IMR-90 (cell line): ENCODE measurements around the gene SEC11A. TPM values are rescaled to one million over a fixed set of nuclear protein-coding genes. Genes with fewer than 3 reads are reported as not detected.

Experiments
- ATAC-seq: fragments of 200-7000 bp; cut with Tn5 transposase; 2 replicates; pipeline ENCODE4 v1.9.1; 2020; ENCODE audit warnings: low read depth, mild to moderate bottlenecking, moderate library complexity
- BruUV-seq: library from RNA; stranded (reverse); fragments of 400-500 nt; replicated peaks from 2 replicates; lab custom pipeline; 2021; lab: Mats Ljungman, UMichigan
- CTCF ChIA-PET: fragments of 300-600 bp; formaldehyde crosslinking; extraction: SDS; loops from one replicate; lab custom pipeline; 2021; ENCODE audit warnings: antibody characterized with exemption; lab: Yijun Ruan, JAX
- POLR2A ChIA-PET: fragments of 300-600 bp; sonication (Branson Sonifier 250); formaldehyde crosslinking; loops from one replicate; lab custom pipeline; 2022; ENCODE audit warnings: antibody characterized with exemption; ENCODE audit not compliant: unreplicated experiment; lab: Charles Lee
- DNase-seq: peaks from one replicate; pipeline ENCODE4 v3.0.0; 2013
- H2AFZ ChIP-seq: replicated peaks from 2 replicates; pipeline ENCODE3; 2013; ENCODE audit warnings: low read length, mild to moderate bottlenecking; ENCODE audit not compliant: poor library complexity
- H2AK5ac ChIP-seq: 2 replicates; pipeline ENCODE4 v1.6.1; 2013; ENCODE audit warnings: low read depth, low read length, inconsistent platforms
- H2AK9ac ChIP-seq: replicated peaks from 2 replicates; pipeline ENCODE3; 2013; ENCODE audit warnings: mild to moderate bottlenecking, low read depth, low read length, moderate library complexity; ENCODE audit not compliant: poor library complexity
- H2BK120ac ChIP-seq: 2 replicates; pipeline ENCODE4 v1.6.1; 2013; ENCODE audit warnings: low read depth, low read length, inconsistent platforms
- H2BK15ac ChIP-seq: 3 replicates; pipeline ENCODE4 v1.6.1; 2013; ENCODE audit warnings: low read depth, low read length, inconsistent platforms
- H2BK20ac ChIP-seq: 2 replicates; pipeline ENCODE4 v1.6.1; 2013; ENCODE audit warnings: low read depth, mild to moderate bottlenecking, inconsistent platforms, low read length, moderate library complexity
- H2BK5ac ChIP-seq: 2 replicates; pipeline ENCODE4 v1.6.1; 2013; ENCODE audit warnings: mild to moderate bottlenecking, low read depth, low read length, inconsistent platforms; ENCODE audit not compliant: poor library complexity, severe bottlenecking
- H3K14ac ChIP-seq: replicated peaks from 2 replicates; pipeline ENCODE4 v1.6.1; 2013; ENCODE audit warnings: low read depth, low read length, inconsistent platforms
- H3K18ac ChIP-seq: 2 replicates; pipeline ENCODE4 v1.6.1; 2013; ENCODE audit warnings: low read depth, low read length, control low read depth
- H3K23ac ChIP-seq: 2 replicates; pipeline ENCODE4 v1.6.1; 2013; ENCODE audit warnings: low read depth, low read length, inconsistent platforms
- H3K27ac ChIP-seq: 2 replicates; pipeline ENCODE4 v1.5.1; 2013; ENCODE audit warnings: mild to moderate bottlenecking, control low read depth, low read length; ENCODE audit not compliant: insufficient read depth
- H3K27me3 ChIP-seq: 2 replicates; pipeline ENCODE4 v1.6.1; 2013; ENCODE audit warnings: low read length; ENCODE audit not compliant: control insufficient read depth, insufficient read depth
- H3K36me3 ChIP-seq: 2 replicates; pipeline ENCODE4 v1.6.1; 2013; ENCODE audit warnings: low read length, mixed read lengths; ENCODE audit not compliant: control insufficient read depth, insufficient read depth
- H3K4ac ChIP-seq: 2 replicates; pipeline ENCODE4 v1.6.1; 2013; ENCODE audit warnings: low read depth, low read length, inconsistent platforms
- H3K4me1 ChIP-seq: 2 replicates; pipeline ENCODE4 v1.6.1; 2013; ENCODE audit warnings: low read length, mixed read lengths; ENCODE audit not compliant: control insufficient read depth, insufficient read depth
- H3K4me2 ChIP-seq: 2 replicates; pipeline ENCODE4 v1.6.1; 2013; ENCODE audit warnings: low read depth, mild to moderate bottlenecking, control low read depth, low read length, moderate library complexity
- H3K4me3 ChIP-seq: 2 replicates; pipeline ENCODE4 v1.5.1; 2013; ENCODE audit warnings: low read depth, mild to moderate bottlenecking, control low read depth, low read length, moderate library complexity; ENCODE audit not compliant: insufficient read depth
- H3K56ac ChIP-seq: 2 replicates; pipeline ENCODE4 v1.6.1; 2013; ENCODE audit warnings: low read length, inconsistent platforms; ENCODE audit not compliant: insufficient read depth; ENCODE audit errors: extremely low read depth
- H3K79me1 ChIP-seq, 2 experiments: 2 replicates each; pipeline ENCODE4 v1.6.1; 2013; ENCODE audit warnings: low read length in 2 of 2, inconsistent platforms in 1 of 2, low read depth in 1 of 2
- H3K9ac ChIP-seq: 2 replicates; pipeline ENCODE4 v1.6.1; 2013; ENCODE audit warnings: low read depth, low read length, control low read depth
- H3K9me1 ChIP-seq: 2 replicates; pipeline ENCODE4 v1.6.1; 2013; ENCODE audit warnings: low read length, inconsistent platforms; ENCODE audit not compliant: insufficient read depth
- H3K9me3 ChIP-seq: 2 replicates; pipeline ENCODE4 v1.6.1; 2013; ENCODE audit warnings: low read length; ENCODE audit not compliant: control insufficient read depth, insufficient read depth
- H4K20me1 ChIP-seq: 2 replicates; pipeline ENCODE4 v1.6.1; 2013; ENCODE audit warnings: low read length, inconsistent platforms; ENCODE audit not compliant: insufficient read depth
- H4K5ac ChIP-seq: 2 replicates; pipeline ENCODE4 v1.6.1; 2013; ENCODE audit warnings: mild to moderate bottlenecking, low read depth, low read length, control low read depth
- H4K8ac ChIP-seq, 2 experiments: 2 replicates each; pipeline ENCODE4 v1.6.1; 2013; ENCODE audit warnings: low read depth in 2 of 2, low read length in 2 of 2, control low read depth in 1 of 2, inconsistent platforms in 1 of 2
- H4K91ac ChIP-seq: 2 replicates; pipeline ENCODE4 v1.6.1; 2013; ENCODE audit warnings: low read depth, low read length, inconsistent platforms; ENCODE audit not compliant: insufficient read depth
- BHLHE40 ChIP-seq: fragments of 150-350 bp; IDR thresholded peaks from 2 replicates; pipeline ENCODE4 v1.6.1; 2016; ENCODE audit warnings: mild to moderate bottlenecking, low read depth, low read length
- CEBPB ChIP-seq: IDR thresholded peaks from 2 replicates; pipeline ENCODE4 v1.6.1; 2012; ENCODE audit warnings: low read depth, low read length, improper control_type of control experiment
- CHD1 ChIP-seq: IDR thresholded peaks from 2 replicates; pipeline ENCODE4 v1.6.1; 2012; ENCODE audit warnings: low read depth, low read length, improper control_type of control experiment
- CTCF ChIP-seq: conservative IDR thresholded peaks from 2 replicates; pipeline ENCODE4 v1.5.1; 2012; ENCODE audit warnings: mild to moderate bottlenecking, low read depth, low read length, improper control_type of control experiment
- ELK1 ChIP-seq: fragments of 150-350 bp; IDR thresholded peaks from 2 replicates; pipeline ENCODE4 v1.6.1; 2016; ENCODE audit warnings: low read depth, mild to moderate bottlenecking, low read length, moderate library complexity, borderline replicate concordance
- FOS ChIP-seq: fragments of 150-350 bp; IDR thresholded peaks from 2 replicates; pipeline ENCODE4 v1.6.1; 2016; ENCODE audit warnings: low read depth, low read length
- MAFK ChIP-seq: IDR thresholded peaks from 2 replicates; pipeline ENCODE4 v1.6.1; 2012; ENCODE audit warnings: low read depth, low read length, improper control_type of control experiment
- MAZ ChIP-seq: IDR thresholded peaks from 2 replicates; pipeline ENCODE4 v1.6.1; 2012; ENCODE audit warnings: low read depth, mild to moderate bottlenecking, low read length, improper control_type of control experiment, moderate library complexity, borderline replicate concordance
- MXI1 ChIP-seq: IDR thresholded peaks from 2 replicates; pipeline ENCODE4 v1.6.1; 2012; ENCODE audit warnings: low read depth, mild to moderate bottlenecking, low read length, moderate library complexity, borderline replicate concordance
- NFE2L2 ChIP-seq: fragments of 150-350 bp; IDR thresholded peaks from 2 replicates; pipeline ENCODE4 v1.6.1; 2016; ENCODE audit warnings: low read depth, mild to moderate bottlenecking, low read length
- POLR2A ChIP-seq: IDR thresholded peaks from 2 replicates; pipeline ENCODE4 v1.6.1; 2012; ENCODE audit warnings: mild to moderate bottlenecking, low read depth, low read length
- RFX5 ChIP-seq: IDR thresholded peaks from 2 replicates; pipeline ENCODE4 v1.8.0; 2012; ENCODE audit warnings: low read depth, mild to moderate bottlenecking, low read length, moderate library complexity
- SMC3 ChIP-seq: fragments of 150-350 bp; IDR thresholded peaks from 2 replicates; pipeline ENCODE4 v1.6.1; 2016; ENCODE audit warnings: low read depth, mild to moderate bottlenecking, antibody characterized with exemption, low read length, moderate library complexity
- WGBS, 2 experiments: methylation state at CpG; one replicate each; pipeline versions ENCODE4 v1.1.5 to v1.1.7; 2013; ENCODE audit warnings: missing lambda C conversion rate in 2 of 2; ENCODE audit not compliant: insufficient read length in 1 of 2; ENCODE audit errors: extremely low coverage in 2 of 2; 5-methylcytosine and 5-hydroxymethylcytosine counted together
- dilution Hi-C: fragments of 300-500 bp; cut with HindIII; formaldehyde crosslinking; loops from one replicate; pipeline ENCODE4 v1.14.3; 2018; ENCODE audit warnings: low sequenced_read_pairs; ENCODE audit not compliant: unreplicated experiment
- in situ Hi-C: fragments of 300-500 bp; cut with MboI; formaldehyde crosslinking; loops from 3 replicates; pipeline ENCODE4 v1.14.3; 2019; ENCODE audit warnings: low sequenced_read_pairs, inconsistent platforms, mixed read lengths
- intact Hi-C: fragments of 100-400 bp; cut with micrococcal nuclease; formaldehyde crosslinking; loops from 2 replicates; pipeline ENCODE4 v1.10.0; 2022
- polyA plus RNA-seq, 3 experiments: library from polyadenylated mRNA; depleted of rRNA; stranded (reverse); fragments of >200 nt; gene quantifications; 2 replicates each; pipeline ENCODE4 v1.2.3, GENCODE V29; 2012; ENCODE audit warnings: low replicate concordance in 1 of 3
- total RNA-seq: library from RNA; depleted of rRNA; stranded (reverse); fragments of >200 nt; gene quantifications from 2 replicates; pipeline ENCODE4 v1.2.3, GENCODE V29; 2012
- TF ChIP-seq, protein P1 (sequence below): fragments of 150-350 bp; IDR thresholded peaks from 2 replicates; pipeline ENCODE4 v1.6.1; 2017; ENCODE audit warnings: mild to moderate bottlenecking, antibody characterized with exemption, low read length, low read depth

The SEC11A gene
- total and polyA plus RNA-seq, 2 of the 4 experiments (the other 2 are of a cell fraction), result 62.4 to 108 TPM

GRCh38 chr15:84684092-84684491, 31.8 kb downstream of the SEC11A start:
- dilution Hi-C loops, result no loop called here
- H3K56ac ChIP-seq, result no peak overlapping the region
- no peak overlapping the region for H3K18ac ChIP-seq
- no TSS peak for BruUV-seq
- no peak overlapping the region for H3K23ac ChIP-seq
- no peak overlapping the region for H2BK120ac ChIP-seq
- peaks cover 3% of the 10 kb centered on the region; the same call in 1 of the 2 replicates for H3K9me1 ChIP-seq
- no peak overlapping the region for H3K9ac ChIP-seq
- no peak overlapping the region for H3K4me3 ChIP-seq
- CTCF ChIA-PET, result no interaction called here
- peaks cover 14% of the 10 kb centered on the region for H3K36me3 ChIP-seq
- POLR2A ChIA-PET, result no interaction called here
- H3K4ac ChIP-seq, result no peak overlapping the region
- no peak overlapping the region for H2BK15ac ChIP-seq
- H4K5ac ChIP-seq, result no peak overlapping the region
- H3K9me3 ChIP-seq, result no peaks in the 10 kb centered on the region
- DNase-seq (peak; percentile 53), ATAC-seq (no peak)
- no peak overlapping the region for H3K27ac ChIP-seq
- TF ChIP-seq, protein P1, sequence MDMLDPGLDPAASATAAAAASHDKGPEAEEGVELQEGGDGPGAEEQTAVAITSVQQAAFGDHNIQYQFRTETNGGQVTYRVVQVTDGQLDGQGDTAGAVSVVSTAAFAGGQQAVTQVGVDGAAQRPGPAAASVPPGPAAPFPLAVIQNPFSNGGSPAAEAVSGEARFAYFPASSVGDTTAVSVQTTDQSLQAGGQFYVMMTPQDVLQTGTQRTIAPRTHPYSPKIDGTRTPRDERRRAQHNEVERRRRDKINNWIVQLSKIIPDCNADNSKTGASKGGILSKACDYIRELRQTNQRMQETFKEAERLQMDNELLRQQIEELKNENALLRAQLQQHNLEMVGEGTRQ, result no peak
- TF ChIP-seq ELK1, result no peak
- TF ChIP-seq BHLHE40, result no peak
- TF ChIP-seq FOS, result no peak
- TF ChIP-seq NFE2L2, result no peak
- TF ChIP-seq MXI1, result no peak
- no peak for TF ChIP-seq CHD1
- TF ChIP-seq MAFK, result no peak
- TF ChIP-seq MAZ, result no peak
- no peak for TF ChIP-seq RFX5
- TF ChIP-seq CEBPB, result no peak
- TF ChIP-seq CTCF, result no peak
- TF ChIP-seq SMC3, result no peak
- TF ChIP-seq POLR2A, result no peak
- no peaks in the 10 kb centered on the region for H3K4me1 ChIP-seq
- intact Hi-C loops, result no loop called here
- H4K20me1 ChIP-seq, result peaks cover 4% of the 10 kb centered on the region; the same call in 1 of the 2 replicates
- H3K27me3 ChIP-seq, result no peaks in the 10 kb centered on the region
- no peak overlapping the region for H2AFZ ChIP-seq
- no CpG with 5 or more reads among the region's 1 CpG for WGBS, 2 experiments
- no peak overlapping the region for H2BK20ac ChIP-seq
- in situ Hi-C loops, result no loop called here
- H4K91ac ChIP-seq, result no peak overlapping the region
- no peak overlapping the region for H3K14ac ChIP-seq
- no peak overlapping the region for H2AK5ac ChIP-seq
- no peak overlapping the region for H4K8ac ChIP-seq
- peaks cover 12 to 45% of the 10 kb centered on the region in 2 experiments for H3K79me1 ChIP-seq
- H2BK5ac ChIP-seq, result no peak overlapping the region
- no peak overlapping the region for H3K4me2 ChIP-seq
- H2AK9ac ChIP-seq, result no peak overlapping the region
